ENCODE results near the gene CDH4.
A peak's percentile ranks its signal among the peaks of the same experiment; 100 is the strongest.

CDH4 gene

GRCh38 chr20:61281286-61281795 lies 29.3 kb downstream of the CDH4 start:
- DNase-seq (ENCODE audit: low spot score) (no peak), FAIRE-seq (no peak)

- no peak for FAIRE-seq
These were observed 32.7 kb downstream of the CDH4 start for GRCh38 chr20:61284752-61285151.

DNA sequence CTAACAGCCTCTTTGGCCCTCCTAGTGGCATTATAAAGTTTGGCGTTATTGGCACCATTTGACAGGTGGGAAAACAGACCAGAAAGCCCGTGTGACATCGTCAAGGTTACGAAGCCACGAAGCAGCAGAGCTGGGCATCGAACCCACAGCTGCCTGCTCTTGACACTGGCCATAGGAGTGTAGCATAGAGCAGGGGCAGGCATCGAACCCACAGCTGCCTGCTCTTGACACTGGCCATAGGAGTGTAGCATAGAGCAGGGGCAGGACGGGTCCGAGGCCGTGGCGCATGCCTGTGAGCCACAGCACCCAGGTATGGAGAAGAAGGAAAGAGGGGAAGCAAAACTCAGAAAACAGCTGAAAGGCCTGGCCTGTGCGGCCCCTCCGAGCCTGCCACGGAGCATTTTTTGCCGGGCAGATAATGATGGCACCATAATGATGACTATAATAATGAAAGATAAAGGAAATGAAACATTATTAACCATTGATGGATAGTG lies 33.1 kb downstream of the CDH4 start:
- FAIRE-seq = no peak
- DNase-seq (ENCODE audit: low spot score) = no peak

More at GRCh38 chr20:61284752-61285151, 32.7 kb downstream of the CDH4 start:
- no peak for DNase-seq (ENCODE audit: low spot score)

- no peak for FAIRE-seq
These were observed 33.6 kb downstream of the CDH4 start for GRCh38 chr20:61285691-61286090.

DNA sequence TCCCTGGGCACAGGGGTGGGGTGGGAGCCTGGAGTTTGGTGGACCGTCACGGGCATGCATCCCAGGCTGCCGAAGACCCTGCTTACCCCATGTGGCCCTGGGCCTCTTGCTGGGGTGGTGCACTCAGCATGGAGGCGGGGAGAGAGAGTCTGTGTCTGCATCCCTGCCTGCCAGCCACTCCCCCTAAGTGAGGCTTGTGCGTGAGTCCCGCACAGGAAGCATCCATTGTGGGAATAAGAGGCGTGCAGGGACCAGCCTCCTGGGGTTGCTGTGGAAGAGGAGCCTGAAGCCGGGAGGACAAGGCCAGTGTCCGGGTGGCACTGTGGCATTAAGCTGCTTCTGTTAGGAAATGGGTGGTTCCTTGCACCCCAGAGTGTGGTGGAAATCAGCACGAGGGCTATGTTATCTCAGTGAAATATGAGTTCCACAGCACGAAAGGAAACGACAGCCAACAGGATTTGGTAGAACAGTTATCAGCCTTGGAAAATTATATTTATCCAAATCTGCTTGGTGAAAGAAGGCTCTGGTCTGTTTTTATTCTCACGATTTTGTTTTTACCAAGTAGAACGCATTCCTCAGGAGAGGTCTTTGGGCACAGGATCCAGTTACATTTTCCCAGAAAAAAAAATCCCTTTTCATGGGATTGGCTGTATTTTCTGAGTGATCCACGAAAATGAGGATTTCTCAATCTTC lies 35.7 kb downstream of the CDH4 start:
- FAIRE-seq = no peak
- DNase-seq (ENCODE audit: low spot score) = no peak

More at GRCh38 chr20:61285691-61286090, 33.6 kb downstream of the CDH4 start:
- no peak for DNase-seq (ENCODE audit: low spot score)

DNA sequence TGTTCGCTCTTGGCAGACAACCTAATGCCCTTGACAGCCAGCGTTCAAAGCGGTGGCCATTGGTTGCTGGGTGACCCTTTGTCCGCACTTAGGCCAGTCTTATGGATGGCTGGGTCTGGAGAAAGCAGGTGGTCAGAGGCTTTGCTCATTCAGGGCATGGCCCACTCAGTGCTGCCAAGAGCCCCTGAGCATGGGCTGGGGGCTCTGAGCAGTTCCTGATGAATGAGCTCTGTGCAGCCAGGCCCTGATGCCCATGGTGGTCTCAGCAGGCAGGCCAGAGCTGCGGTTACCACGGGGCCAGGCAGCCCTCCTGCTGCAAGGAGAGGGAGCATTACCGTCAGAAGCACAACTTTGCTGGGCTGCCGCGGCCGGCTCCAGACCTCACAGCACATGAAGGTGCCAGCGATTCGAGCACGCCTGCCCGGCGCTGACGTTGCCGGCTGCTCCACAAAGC lies 36.3 kb downstream of the CDH4 start:
- FAIRE-seq (no peak), DNase-seq (ENCODE audit: low spot score) (no peak)

DNA sequence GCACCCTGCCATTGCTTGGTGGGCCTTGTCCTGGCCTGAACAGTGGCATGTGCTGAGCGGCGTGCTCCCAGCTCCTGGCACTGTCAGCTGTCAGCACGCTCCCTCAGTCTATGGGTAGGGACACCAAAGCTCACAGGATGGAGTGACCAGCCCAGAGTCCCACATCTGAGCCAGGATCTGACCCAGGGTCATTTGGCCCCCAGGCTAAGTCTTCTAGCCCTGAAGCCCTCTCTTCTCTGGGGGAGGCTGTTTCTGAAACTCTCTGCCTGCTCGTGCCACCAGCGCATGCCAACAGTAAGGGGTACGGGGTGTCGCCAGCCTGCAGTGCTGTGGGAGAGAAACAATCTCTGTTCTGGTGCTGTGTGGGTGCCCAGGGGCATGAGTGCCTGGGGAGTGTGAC lies 37.1 kb downstream of the CDH4 start:
- DNase-seq (ENCODE audit: low spot score) (no peak), FAIRE-seq (no peak)

- FAIRE-seq (no peak), DNase-seq (ENCODE audit: low spot score) (no peak)
These were observed 38.7 kb downstream of the CDH4 start for GRCh38 chr20:61290721-61291120.

DNA sequence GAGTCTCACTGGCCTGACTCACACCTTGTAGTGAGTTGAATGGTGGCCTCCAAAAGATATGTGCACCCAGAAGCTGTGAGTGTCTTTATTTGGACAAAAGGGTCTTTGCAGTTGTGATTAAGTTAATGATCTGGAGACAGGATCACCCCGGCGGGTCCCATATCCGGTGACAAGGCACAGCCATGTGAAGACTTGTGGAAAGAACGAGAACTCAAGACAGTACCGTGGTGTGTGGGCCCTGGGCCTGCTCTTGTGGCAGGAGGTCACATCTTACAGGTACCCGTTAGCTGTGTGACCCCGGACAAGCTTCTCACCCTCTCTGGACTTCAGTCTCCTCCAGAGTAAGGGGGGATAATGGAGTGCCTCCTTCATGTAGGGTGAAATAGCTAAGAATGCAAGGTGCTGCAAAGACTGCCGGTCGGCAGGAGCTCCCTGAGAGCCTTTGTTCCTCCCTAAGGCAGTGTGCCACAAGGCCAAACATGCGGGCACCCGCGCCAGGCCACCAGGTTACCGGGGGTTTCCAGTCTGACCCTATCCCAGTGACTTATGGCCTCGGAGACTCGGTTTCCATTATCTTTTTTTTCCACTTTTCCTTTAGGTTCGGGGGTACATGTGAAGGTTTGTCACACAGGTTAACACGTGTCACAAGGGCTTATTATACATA lies 39.2 kb downstream of the CDH4 start:
- FAIRE-seq (no peak), DNase-seq (ENCODE audit: low spot score) (no peak)

DNA sequence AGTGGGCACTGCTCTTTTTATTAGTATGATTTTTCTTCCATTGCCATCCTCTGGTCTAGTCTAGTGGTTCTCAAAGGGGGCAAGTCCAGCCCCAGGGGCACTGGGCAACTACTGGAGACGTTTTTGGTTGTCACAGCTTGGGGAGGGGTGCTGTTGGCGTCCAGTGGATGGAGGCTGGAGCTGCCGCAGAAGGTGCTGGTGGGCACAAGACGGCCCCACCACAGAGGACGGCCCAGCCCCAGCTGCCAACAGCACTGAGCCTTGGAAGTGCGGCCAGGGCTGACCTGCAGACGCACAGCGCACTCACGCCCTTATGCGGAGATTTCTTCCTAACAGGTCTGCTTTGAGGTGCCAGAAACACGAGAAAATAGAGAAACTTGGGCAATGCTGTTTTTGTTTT lies 40.3 kb downstream of the CDH4 start:
- DNase-seq (ENCODE audit: low spot score) (no peak), FAIRE-seq (no peak)

DNA sequence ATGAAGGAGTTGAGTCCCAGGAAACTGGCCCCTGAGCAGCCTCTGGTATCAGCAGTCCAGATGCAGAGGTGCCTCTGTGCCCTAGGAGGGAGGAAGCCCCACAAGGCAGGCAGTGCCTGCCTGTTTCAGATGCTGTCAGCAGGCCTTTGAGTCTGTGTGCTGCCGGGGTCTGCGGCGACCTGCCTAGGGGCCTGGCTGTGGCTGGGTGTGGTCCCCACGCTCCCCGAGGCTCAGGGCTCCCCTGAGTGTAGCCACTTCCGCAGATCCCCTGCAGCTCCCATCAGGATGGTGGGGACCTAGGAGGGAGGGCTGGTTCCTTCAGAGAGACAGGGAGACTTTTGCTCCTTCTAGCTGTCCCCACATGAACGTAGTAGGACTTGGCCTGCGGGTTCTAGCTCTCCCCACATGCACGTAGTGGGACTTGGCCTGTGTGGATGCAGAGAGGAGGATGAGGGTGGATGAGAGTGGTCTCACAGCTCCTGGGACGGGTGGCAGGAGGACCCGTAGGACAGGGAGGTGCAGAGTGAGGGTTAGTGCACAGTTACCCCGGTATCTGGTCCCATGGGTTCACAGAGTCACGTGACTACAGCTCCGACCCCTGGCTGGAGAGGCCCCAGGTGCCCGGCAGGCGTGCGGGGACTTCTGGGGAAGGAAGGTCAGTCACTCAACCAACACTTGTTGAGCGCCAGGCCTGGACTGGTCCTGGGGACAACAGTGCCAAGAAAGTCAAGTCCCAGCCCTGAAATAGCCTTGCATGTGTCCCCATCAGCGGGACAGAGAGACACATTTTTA lies 41.0 kb downstream of the CDH4 start:
- no peak for FAIRE-seq
- no peak for DNase-seq (ENCODE audit: low spot score)

DNA sequence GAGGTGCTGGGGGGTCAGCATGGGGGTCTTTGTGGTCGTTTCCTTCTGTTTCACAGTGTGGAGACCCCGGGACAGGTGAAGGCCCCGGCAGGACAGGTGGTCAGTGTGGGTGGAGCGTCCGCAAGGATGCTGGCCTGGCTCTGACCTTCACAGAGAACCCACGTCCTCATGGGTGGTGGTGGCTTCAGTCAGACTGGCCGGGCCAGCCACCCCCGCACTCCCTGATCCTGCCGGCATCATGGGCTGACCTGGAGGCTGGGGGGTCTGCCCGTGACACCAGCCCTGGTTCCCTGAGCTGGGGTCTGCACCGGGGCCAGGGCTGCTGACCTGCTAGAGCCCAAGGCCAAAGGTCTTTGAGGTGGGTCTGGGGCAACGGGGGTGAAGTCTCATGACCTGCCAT lies 41.9 kb downstream of the CDH4 start:
- DNase-seq (ENCODE audit: low spot score) = no peak
- no peak for FAIRE-seq

GRCh38 chr20:61295249-61295648 lies 43.2 kb downstream of the CDH4 start:
- FAIRE-seq = no peak
- no peak for DNase-seq (ENCODE audit: low spot score)

- FAIRE-seq (no peak), DNase-seq (ENCODE audit: low spot score) (no peak)
These were observed 43.9 kb downstream of the CDH4 start for GRCh38 chr20:61295682-61296628.

GRCh38 chr20:61296629-61297019 lies 44.6 kb downstream of the CDH4 start:
- DNase-seq (ENCODE audit: low spot score) (no peak), FAIRE-seq (no peak)

- no peak for DNase-seq (ENCODE audit: low spot score)
- no peak for FAIRE-seq
These were observed 45.4 kb downstream of the CDH4 start for GRCh38 chr20:61297491-61297890.

DNA sequence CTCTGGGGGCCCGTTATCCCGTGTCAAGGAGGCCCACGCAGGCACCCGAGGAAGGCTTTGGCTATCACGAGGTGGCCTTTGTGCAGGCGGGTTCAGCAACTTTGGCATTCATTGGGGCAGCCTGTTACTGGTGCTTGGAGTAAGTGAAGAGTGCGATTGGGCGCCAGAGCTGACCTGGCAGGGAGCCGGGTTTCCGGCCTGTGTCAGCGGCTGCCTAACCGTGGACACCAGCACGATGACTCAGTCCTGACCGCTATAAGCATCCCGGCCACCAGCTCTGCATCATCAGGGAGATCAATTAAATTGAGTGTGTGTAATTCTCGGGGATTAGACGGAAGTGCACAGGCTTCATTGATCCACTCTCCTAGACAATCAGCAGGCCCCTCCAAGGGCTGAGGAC lies 45.9 kb downstream of the CDH4 start:
- DNase-seq (ENCODE audit: low spot score) (peak; percentile 67), FAIRE-seq (peak; percentile 66)

- FAIRE-seq = no peak
- DNase-seq (ENCODE audit: low spot score) = no peak
These were observed 46.6 kb downstream of the CDH4 start for GRCh38 chr20:61298661-61299060.

GRCh38 chr20:61299104-61299503 lies 47.0 kb downstream of the CDH4 start:
- FAIRE-seq (no peak), DNase-seq (ENCODE audit: low spot score) (no peak)

DNA sequence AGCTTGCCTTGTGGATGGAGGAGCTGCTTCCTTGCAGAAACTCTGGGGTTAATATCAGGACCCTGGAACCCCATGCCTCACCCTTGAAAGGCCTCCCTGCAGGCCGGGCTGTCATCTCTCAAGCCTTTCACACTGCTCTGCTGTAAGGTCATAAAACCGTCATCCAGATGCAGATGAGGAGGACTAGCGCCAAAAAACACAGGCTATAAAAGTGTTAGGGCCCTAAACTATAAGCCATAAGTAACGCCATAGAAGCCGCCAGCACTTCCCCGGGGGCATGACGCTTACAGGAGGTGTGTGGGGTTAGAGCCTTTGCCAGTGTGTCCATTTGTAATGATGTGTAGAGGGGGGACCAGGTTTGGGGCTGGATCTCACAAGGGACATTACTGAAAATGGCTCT lies 47.6 kb downstream of the CDH4 start:
- no peak for FAIRE-seq

DNA sequence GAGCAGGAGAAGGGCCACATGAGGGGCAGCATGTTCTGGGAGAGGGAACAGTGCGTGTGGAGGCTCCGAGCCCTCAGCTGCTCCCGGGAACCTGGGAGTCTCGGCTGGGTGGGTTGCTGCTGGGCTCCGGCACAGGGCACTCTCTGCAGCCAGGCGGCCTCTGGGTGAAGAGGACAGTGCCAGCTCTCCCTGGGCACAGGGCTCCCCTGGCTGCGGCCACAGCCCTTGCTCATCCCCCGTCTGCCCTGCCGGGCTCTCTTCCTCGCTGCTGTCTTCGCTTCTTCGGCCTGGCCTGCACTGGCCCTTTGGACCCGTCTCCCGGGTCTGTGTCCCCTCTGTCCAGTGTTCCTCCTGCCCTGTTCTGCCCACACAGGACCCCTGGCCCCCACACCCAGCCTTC lies 48.2 kb downstream of the CDH4 start:
- no peak for DNase-seq (ENCODE audit: low spot score)
- no peak for FAIRE-seq

More for the DNA sequence above, 47.6 kb downstream of the CDH4 start:
- no peak for DNase-seq (ENCODE audit: low spot score)
